B cell (primary cell): ENCODE data around the gene TRIM17. TPM values are rescaled to one million over a fixed set of nuclear protein-coding genes. Genes with fewer than 3 reads are reported as not detected.

ENCODE experiments used
- ATAC-seq: fragments of 200-7000 bp; cut with Tn5 transposase; one replicate; pipeline ENCODE4 v1.10.0; 2021; ENCODE audit warnings: low read depth, mild to moderate bottlenecking, moderate number of reproducible peaks, moderate library complexity
- CTCF ChIA-PET: fragments of 350-600 bp; sonication (Branson Sonifier 250); formaldehyde crosslinking; loops from one replicate; lab custom pipeline; 2021; ENCODE audit warnings: antibody characterized with exemption, inconsistent platforms; lab: Charles Lee
- POLR2A ChIA-PET: fragments of 350-600 bp; sonication (Branson Sonifier 250); formaldehyde crosslinking; loops from one replicate; lab custom pipeline; 2021; ENCODE audit warnings: antibody characterized with exemption; lab: Charles Lee
- DNase-seq: peaks from one replicate; pipeline ENCODE4 v3.0.0; 2013
- H2AFZ ChIP-seq: 2 replicates; pipeline ENCODE4 v1.6.1; 2012; ENCODE audit warnings: mild to moderate bottlenecking, low read depth, low read length; ENCODE audit not compliant: insufficient read depth, poor library complexity, severe bottlenecking
- H3K27ac ChIP-seq, 2 donors: 1 replicate in 1 of 2; 2 replicates in 1 of 2; pipeline ENCODE4 v1.5.1; 2012 to 2013; ENCODE audit warnings: low read length in 2 of 2, mild to moderate bottlenecking in 2 of 2, moderate library complexity in 1 of 2
- H3K27me3 ChIP-seq, 4 experiments: fragments of 200-600 bp in 1 of 4; sonication (generic) in 1 of 4; replicated peaks in 1 of 4; 1 replicate in 2 of 4; 2 replicates in 2 of 4; pipeline versions ENCODE4 v1.6.1 to v1.7.0; 2013 to 2016; ENCODE audit warnings: low read length in 3 of 4, mild to moderate bottlenecking in 2 of 4, mixed read lengths in 1 of 4, moderate library complexity in 1 of 4; ENCODE audit not compliant: insufficient read depth in 4 of 4, control insufficient read depth in 3 of 4; ENCODE audit errors: control extremely low read depth in 1 of 4
- H3K36me3 ChIP-seq, 2 experiments: replicated peaks in 1 of 2; 1 replicate in 1 of 2; 2 replicates in 1 of 2; pipeline versions ENCODE4 v1.6.1 to v1.7.1; 2013; ENCODE audit warnings: low read length in 1 of 2; ENCODE audit not compliant: insufficient read depth in 2 of 2, control insufficient read depth in 1 of 2; ENCODE audit errors: control extremely low read depth in 1 of 2, extremely low read depth in 1 of 2
- H3K4me1 ChIP-seq, 2 donors: fragments of 200-600 bp in 1 of 2; sonication (generic) in 1 of 2; 1 replicate in 1 of 2; 2 replicates in 1 of 2; pipeline versions ENCODE4 v1.5.1 to v1.6.1; 2013 to 2017; ENCODE audit warnings: low read length in 2 of 2; ENCODE audit not compliant: control insufficient read depth in 2 of 2, insufficient read depth in 2 of 2
- H3K4me2 ChIP-seq: replicated peaks from 2 replicates; pipeline ENCODE3; 2012; ENCODE audit warnings: mild to moderate bottlenecking, low read depth, low read length; ENCODE audit not compliant: poor library complexity, severe bottlenecking
- H3K4me3 ChIP-seq, 5 experiments: fragments of 200-600 bp in 1 of 5; sonication (generic) in 1 of 5; 1 replicate in 3 of 5; 2 replicates in 2 of 5; pipeline versions ENCODE4 v1.5.1 to v1.7.0; 2011 to 2016; ENCODE audit warnings: low read length in 4 of 5, mild to moderate bottlenecking in 4 of 5, low read depth in 2 of 5, control low read depth in 1 of 5, moderate library complexity in 1 of 5; ENCODE audit not compliant: insufficient read depth in 1 of 5; ENCODE audit errors: control extremely low read depth in 1 of 5, extremely low read depth in 1 of 5
- H3K79me2 ChIP-seq: fragments of 200-600 bp; sonication (generic); one replicate; pipeline ENCODE4 v1.6.0; 2016; ENCODE audit warnings: low read length; ENCODE audit not compliant: control insufficient read depth, insufficient read depth
- H3K9ac ChIP-seq: fragments of 200-600 bp; sonication (generic); 2 replicates; pipeline ENCODE4 v1.6.1; 2017; ENCODE audit warnings: mild to moderate bottlenecking, low read length, moderate library complexity
- H3K9me3 ChIP-seq, 3 donors: one replicate each; pipeline versions ENCODE4 v1.6.1 to v1.7.1; 2013; ENCODE audit warnings: low read length in 2 of 3; ENCODE audit not compliant: control insufficient read depth in 2 of 3, insufficient read depth in 1 of 3; ENCODE audit errors: control extremely low read depth in 1 of 3
- H4K20me1 ChIP-seq: 2 replicates; pipeline ENCODE4 v1.6.0; 2012; ENCODE audit warnings: mild to moderate bottlenecking, low read length; ENCODE audit not compliant: insufficient read depth, control insufficient read depth, poor library complexity, severe bottlenecking
- H3K27ac Mint-ChIP-seq: one replicate; pipeline ENCODE4 v1.8.0; 2021; ENCODE audit warnings: mixed read lengths
- H3K27me3 Mint-ChIP-seq: one replicate; pipeline ENCODE4 v1.8.0; 2021; ENCODE audit warnings: mixed read lengths
- H3K4me1 Mint-ChIP-seq: one replicate; pipeline ENCODE4 v1.8.0; 2021; ENCODE audit warnings: mixed read lengths
- H3K4me3 Mint-ChIP-seq: one replicate; pipeline ENCODE4 v1.8.0; 2021; ENCODE audit warnings: mixed read lengths
- H3K9me3 Mint-ChIP-seq: one replicate; pipeline ENCODE4 v1.8.0; 2022; ENCODE audit warnings: mixed read lengths; ENCODE audit not compliant: insufficient read depth
- EZH2 ChIP-seq: IDR thresholded peaks from 2 replicates; pipeline ENCODE4 v1.6.1; 2012; ENCODE audit warnings: borderline replicate concordance, low read depth, mild to moderate bottlenecking, moderate library complexity, low read length; ENCODE audit not compliant: insufficient read depth, poor library complexity, severe bottlenecking
- WGBS: methylation state at CpG from one replicate; pipeline ENCODE4 v1.1.5; 2013; ENCODE audit warnings: missing lambda C conversion rate; ENCODE audit not compliant: insufficient coverage; 5-methylcytosine and 5-hydroxymethylcytosine counted together
- intact Hi-C: fragments of 100-400 bp; cut with micrococcal nuclease; formaldehyde crosslinking; loops from one replicate; pipeline ENCODE4 v1.10.0; 2022
- polyA minus RNA-seq: library from RNA; depleted of rRNA, polyadenylated mRNA; stranded (reverse); fragments of >200 nt; gene quantifications from 2 replicates; pipeline ENCODE4 v1.2.3, GENCODE V29; 2012
- polyA plus RNA-seq: library from polyadenylated mRNA; depleted of rRNA; stranded (reverse); fragments of >200 nt; gene quantifications from 2 replicates; pipeline ENCODE4 v1.2.3, GENCODE V29; 2012
- total RNA-seq, 2 donors: library from RNA; stranded (reverse); fragments of 120-200 nt in 1 of 2; gene quantifications; 1 replicate in 1 of 2; 2 replicates in 1 of 2; pipeline versions ENCODE4 v1.2.3 to v1.2.4, GENCODE V29; 2013 to 2022
- TF ChIP-seq, protein P1 (sequence below): fragments of 200-600 bp; IDR thresholded peaks from one replicate; pipeline ENCODE4 v1.8.0; 2022; ENCODE audit warnings: antibody characterized with exemption, mild to moderate bottlenecking

TRIM17 gene
- total RNA-seq: 0.17 TPM in 1 of 2 replicates, not detected in the other
- not detected for total RNA-seq (2013)
- not detected in 2 replicates for polyA plus RNA-seq
- polyA minus RNA-seq: not detected in 2 replicates

GRCh38 chr1:228416217-228416933 lies at the start of gene TRIM17:
TRIM17 (minus strand) TSS chr1:228416861; CDS start chr1:228415072, 1,789 bp downstream.
- peaks cover 0 to 42% (median 25%) of the 10 kb centered on the region in 4 experiments for H3K27me3 ChIP-seq
- peak within 1 kb of the TSS; percentile 74 for H3K4me2 ChIP-seq
- peaks cover 0 to 14% (median 0%) of the 10 kb centered on the region in 3 donors for H3K9me3 ChIP-seq
- H3K4me3 Mint-ChIP-seq: peak within 1 kb of the TSS; percentile 78
- no peaks in the 10 kb centered on the region for H4K20me1 ChIP-seq
- TF ChIP-seq EZH2: peak; percentile 30
- TF ChIP-seq, protein P1, sequence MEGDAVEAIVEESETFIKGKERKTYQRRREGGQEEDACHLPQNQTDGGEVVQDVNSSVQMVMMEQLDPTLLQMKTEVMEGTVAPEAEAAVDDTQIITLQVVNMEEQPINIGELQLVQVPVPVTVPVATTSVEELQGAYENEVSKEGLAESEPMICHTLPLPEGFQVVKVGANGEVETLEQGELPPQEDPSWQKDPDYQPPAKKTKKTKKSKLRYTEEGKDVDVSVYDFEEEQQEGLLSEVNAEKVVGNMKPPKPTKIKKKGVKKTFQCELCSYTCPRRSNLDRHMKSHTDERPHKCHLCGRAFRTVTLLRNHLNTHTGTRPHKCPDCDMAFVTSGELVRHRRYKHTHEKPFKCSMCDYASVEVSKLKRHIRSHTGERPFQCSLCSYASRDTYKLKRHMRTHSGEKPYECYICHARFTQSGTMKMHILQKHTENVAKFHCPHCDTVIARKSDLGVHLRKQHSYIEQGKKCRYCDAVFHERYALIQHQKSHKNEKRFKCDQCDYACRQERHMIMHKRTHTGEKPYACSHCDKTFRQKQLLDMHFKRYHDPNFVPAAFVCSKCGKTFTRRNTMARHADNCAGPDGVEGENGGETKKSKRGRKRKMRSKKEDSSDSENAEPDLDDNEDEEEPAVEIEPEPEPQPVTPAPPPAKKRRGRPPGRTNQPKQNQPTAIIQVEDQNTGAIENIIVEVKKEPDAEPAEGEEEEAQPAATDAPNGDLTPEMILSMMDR: peak; percentile 41
- peak; percentile 50 for DNase-seq
- H3K27me3 Mint-ChIP-seq: peaks cover 50% of the 10 kb centered on the region
- ChIA-PET CTCF (no interaction called here), POLR2A (no interaction called here)
- H3K27ac ChIP-seq: no peak within 1 kb of the TSS
- intact Hi-C loops: no loop called here
- no peaks in the 10 kb centered on the region for H3K36me3 ChIP-seq
- no peaks in the 10 kb centered on the region for H3K9me3 Mint-ChIP-seq
- peaks cover 17 to 20% of the 10 kb centered on the region in 2 donors for H3K4me1 ChIP-seq
- peak; percentile 63 for ATAC-seq
- peak within 1 kb of the TSS; percentile 20 for H2AFZ ChIP-seq
- H3K4me3 ChIP-seq: peak within 1 kb of the TSS in 3 of 5 experiments; percentile 1 to 36 (median 28)
- no peaks in the 10 kb centered on the region for H3K79me2 ChIP-seq
- no peak within 1 kb of the TSS for H3K27ac Mint-ChIP-seq
- H3K4me1 Mint-ChIP-seq: peaks cover 16% of the 10 kb centered on the region
- 3% methylated on average over 58 of the region's 59 CpGs for WGBS
- peak within 1 kb of the TSS; percentile 25 for H3K9ac ChIP-seq
